Prostate gland (tissue), 2 donors: Measurements from ENCODE around the gene SMYD3. TPM values are rescaled to one million over a fixed set of nuclear protein-coding genes. Genes with fewer than 3 reads are reported as not detected.

Experiments
- DNase-seq: peaks from one replicate; pipeline ENCODE4 v3.0.0-alpha.2; 2019; ENCODE audit warnings: low spot score
- H3K27ac ChIP-seq, 2 donors: fragments of 200-600 bp; sonication (generic); 2 replicates each; pipeline ENCODE4 v1.5.1; 2017 to 2019
- H3K27me3 ChIP-seq: fragments of 200-600 bp; sonication (generic); replicated peaks from 2 replicates; pipeline ENCODE4 v1.5.1; 2019; ENCODE audit not compliant: insufficient read depth
- H3K36me3 ChIP-seq, 2 donors: fragments of 200-600 bp; sonication (generic); 1 replicate in 1 of 2; 2 replicates in 1 of 2; pipeline versions ENCODE4 v1.5.1 to v1.8.1; 2017 to 2019
- H3K4me1 ChIP-seq: fragments of 200-600 bp; sonication (generic); replicated peaks from 2 replicates; pipeline ENCODE4 v1.5.1; 2019
- H3K4me3 ChIP-seq, 2 donors: fragments of 200-600 bp; sonication (generic); 2 replicates each; pipeline ENCODE4 v1.5.1; 2017 to 2019
- H3K9me3 ChIP-seq: fragments of 200-600 bp; sonication (generic); 2 replicates; pipeline ENCODE4 v1.5.1; 2017
- CTCF ChIP-seq, 4 experiments: fragments of 200-600 bp in 2 of 4; fragments of 450-650 bp in 2 of 4; sonication (generic) in 2 of 4; IDR thresholded peaks; 1 replicate in 3 of 4; 2 replicates in 1 of 4; pipeline ENCODE4 v1.5.1; 2016 to 2019; ENCODE audit warnings: antibody characterized with exemption in 4 of 4, mild to moderate bottlenecking in 2 of 4, moderate library complexity in 2 of 4
- POLR2A ChIP-seq: fragments of 450-650 bp; IDR thresholded peaks from one replicate; pipeline ENCODE4 v1.6.1; 2016; ENCODE audit warnings: antibody characterized with exemption, mild to moderate bottlenecking
- POLR2AphosphoS5 ChIP-seq: sonication (generic); formaldehyde crosslinking; IDR thresholded peaks from one replicate; pipeline ENCODE4 v1.6.1; 2017; ENCODE audit warnings: antibody characterized with exemption
- WGBS: methylation state at CpG from one replicate; pipeline ENCODE4 v1.1.5; 2018; 5-methylcytosine and 5-hydroxymethylcytosine counted together
- intact Hi-C: fragments of 100-400 bp; cut with DNase I; formaldehyde crosslinking; loops from one replicate; pipeline ENCODE4 v1.14.2; 2022
- total RNA-seq, 2 donors: library from RNA; depleted of rRNA; stranded (reverse); fragments of >200 nt; gene quantifications; one replicate each; pipeline ENCODE4 v1.1.0, GENCODE V29; 2016

SMYD3 gene
- total RNA-seq, 2 donors from 2014 or later: 19.8 to 23.9 TPM

- Histone ChIP-seq H3K27me3 (no peaks in the 10 kb centered on the region), H3K9me3 (no peaks in the 10 kb centered on the region), H3K27ac (no peak overlapping the region), H3K36me3 (no peaks in the 10 kb centered on the region), H3K4me3 (no peak overlapping the region), H3K4me1 (no peaks in the 10 kb centered on the region)
- DNase-seq: no peak
- TF ChIP-seq POLR2A: no peak
- TF ChIP-seq POLR2AphosphoS5: no peak
- no peak for TF ChIP-seq CTCF (IDR thresholded peaks at IDR 0.05)
- whole genome bisulfite sequencing: 93% methylated on average over 6 of the region's 6 CpGs
- intact Hi-C loops: no loop called here
These were observed 398.7 kb downstream of the SMYD3 start for GRCh38 chr1:246108278-246108925.

DNA sequence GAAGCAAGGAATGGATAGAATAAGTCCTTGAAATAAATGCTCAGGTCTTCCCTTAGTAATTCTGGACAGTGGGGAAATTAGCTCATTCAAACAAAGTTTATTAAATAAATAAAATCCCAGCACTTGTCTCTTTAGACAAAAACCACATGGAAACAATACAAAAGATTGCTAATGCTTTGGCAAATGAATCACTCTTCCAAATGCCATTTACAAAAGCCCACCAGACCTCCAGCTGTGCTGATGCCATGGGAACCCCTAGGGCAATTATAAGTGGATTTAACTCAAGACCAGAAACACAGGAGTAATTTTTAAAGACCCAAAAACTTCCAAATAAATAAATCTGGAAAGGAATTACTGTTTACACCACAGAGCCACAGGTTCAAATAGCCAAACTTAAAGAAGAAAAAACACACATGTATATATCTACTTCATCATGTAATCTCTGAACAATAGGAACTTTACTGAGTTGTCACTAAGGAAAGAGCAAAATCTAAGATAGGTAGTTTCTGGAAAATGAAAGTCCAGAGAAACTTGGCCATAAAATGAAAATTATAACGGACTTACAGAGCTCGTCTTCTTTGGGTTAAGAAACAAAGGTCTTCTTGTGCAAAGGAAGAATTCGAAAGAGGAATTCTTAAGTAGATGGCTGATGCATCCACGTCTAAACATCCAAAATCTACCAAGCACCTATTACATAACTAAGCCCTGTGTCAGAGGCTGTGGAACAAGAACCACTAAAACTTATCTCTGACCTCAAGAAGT, 399.4 kb downstream of the SMYD3 start:
- 85% methylated on average over 4 of the region's 4 CpGs for WGBS
- intact Hi-C loops: no loop called here

GRCh38 chr1:246106342-246106763, 400.7 kb downstream of the SMYD3 start:
- WGBS: 88% methylated on average over 5 of the region's 5 CpGs
- Histone ChIP-seq H3K4me1 (no peaks in the 10 kb centered on the region), H3K27me3 (no peaks in the 10 kb centered on the region), H3K27ac (no peak overlapping the region), H3K9me3 (no peaks in the 10 kb centered on the region), H3K4me3 (no peak overlapping the region), H3K36me3 (no peaks in the 10 kb centered on the region)
- TF ChIP-seq POLR2A (no peak), CTCF (IDR thresholded peaks at IDR 0.05) (no peak), POLR2AphosphoS5 (no peak)
- intact Hi-C loops: no loop called here
- DNase-seq: no peak

More for the DNA sequence above, 399.4 kb downstream of the SMYD3 start:
- DNase-seq: no peak
- TF ChIP-seq POLR2A (no peak), POLR2AphosphoS5 (no peak), CTCF (IDR thresholded peaks at IDR 0.05) (no peak)
- Histone ChIP-seq H3K9me3 (no peaks in the 10 kb centered on the region), H3K36me3 (no peaks in the 10 kb centered on the region), H3K4me3 (no peak overlapping the region), H3K27ac (no peak overlapping the region), H3K4me1 (no peaks in the 10 kb centered on the region), H3K27me3 (no peaks in the 10 kb centered on the region)

DNA sequence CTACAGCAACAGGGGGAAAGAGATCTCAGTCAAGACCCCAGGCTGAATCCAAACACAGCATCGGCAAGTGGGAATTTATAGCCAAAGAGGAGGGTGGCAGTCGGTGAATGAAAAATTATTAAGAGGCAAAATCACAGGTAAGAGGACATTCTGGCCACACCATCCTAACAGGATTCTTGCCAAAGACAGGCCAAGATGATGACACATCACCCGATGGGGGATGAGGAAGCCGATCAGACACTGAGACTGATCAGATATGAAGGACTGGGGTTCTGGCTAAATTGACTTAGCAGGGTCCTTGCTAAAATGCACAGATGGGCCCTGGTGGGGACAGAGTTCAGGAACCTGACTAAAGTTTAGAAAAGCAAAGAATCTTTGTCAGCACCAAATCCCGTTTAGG, 402.2 kb downstream of the SMYD3 start:
- Histone ChIP-seq H3K27ac (no peak overlapping the region), H3K4me3 (no peak overlapping the region), H3K4me1 (no peaks in the 10 kb centered on the region), H3K27me3 (no peaks in the 10 kb centered on the region), H3K36me3 (no peaks in the 10 kb centered on the region), H3K9me3 (no peaks in the 10 kb centered on the region)
- DNase-seq: no peak
- TF ChIP-seq POLR2A (no peak), CTCF (IDR thresholded peaks at IDR 0.05) (no peak), POLR2AphosphoS5 (no peak)
- WGBS: 86% methylated on average over 5 of the region's 5 CpGs
- intact Hi-C loops: no loop called here

- Histone ChIP-seq H3K27ac (no peak overlapping the region), H3K9me3 (no peaks in the 10 kb centered on the region), H3K4me3 (no peak overlapping the region), H3K36me3 (no peaks in the 10 kb centered on the region), H3K27me3 (no peaks in the 10 kb centered on the region), H3K4me1 (no peaks in the 10 kb centered on the region)
- intact Hi-C loops: no loop called here
- WGBS: 79% methylated on average over 3 of the region's 3 CpGs
- TF ChIP-seq CTCF (IDR thresholded peaks at IDR 0.05) (no peak), POLR2A (no peak), POLR2AphosphoS5 (no peak)
- DNase-seq: no peak
These were observed 407.5 kb downstream of the SMYD3 start for GRCh38 chr1:246099570-246099969.
